ES-I3 (cell line): ENCODE results near the gene OBP2A.
"Not testable (repeated sequence)": the region's sequence is repeated elsewhere in the genome, so short reads cannot be mapped to it uniquely, and the experiment has no call there.

Experiments
- H3K36me3 ChIP-seq: 2 replicates; pipeline ENCODE4 v1.6.1; 2013; ENCODE audit warnings: mild to moderate bottlenecking, low read length, control low read depth, moderate library complexity; ENCODE audit not compliant: insufficient read depth
- H3K4me1 ChIP-seq: 2 replicates; pipeline ENCODE4 v1.6.1; 2013; ENCODE audit warnings: mild to moderate bottlenecking, control low read depth, low read length; ENCODE audit not compliant: insufficient read depth
- H3K9ac ChIP-seq: 2 replicates; pipeline ENCODE4 v1.6.1; 2013; ENCODE audit warnings: low read depth, mild to moderate bottlenecking, low read length, moderate library complexity
- H3K9me3 ChIP-seq: 2 replicates; pipeline ENCODE4 v1.6.1; 2013; ENCODE audit warnings: mild to moderate bottlenecking, low read length, moderate library complexity; ENCODE audit not compliant: control insufficient read depth, insufficient read depth

The OBP2A gene

GRCh38 chr9:135547756-135548736 is 2.1 kb downstream of the OBP2A start:
- Histone ChIP-seq H3K9me3 (no peaks in the 10 kb centered on the region), H3K36me3 (no peaks in the 10 kb centered on the region), H3K9ac (no peak overlapping the region), H3K4me1 (no peaks in the 10 kb centered on the region)

GRCh38 chr9:135549478-135550343 is 3.8 kb downstream of the OBP2A start:
- not testable (repeated sequence) for H3K4me1 ChIP-seq, H3K9ac ChIP-seq, H3K9me3 ChIP-seq, H3K36me3 ChIP-seq

- Histone ChIP-seq H3K9ac (no peak overlapping the region), H3K4me1 (no peaks in the 10 kb centered on the region), H3K36me3 (no peaks in the 10 kb centered on the region), H3K9me3 (no peaks in the 10 kb centered on the region)
Observed at GRCh38 chr9:135550344-135550918, 4.5 kb downstream of the OBP2A start.

GRCh38 chr9:135551031-135551430 is 5.1 kb downstream of the OBP2A start:
- Histone ChIP-seq H3K4me1 (no peaks in the 10 kb centered on the region), H3K9me3 (no peaks in the 10 kb centered on the region), H3K9ac (no peak overlapping the region), H3K36me3 (no peaks in the 10 kb centered on the region)

GRCh38 chr9:135551456-135551855 is 5.5 kb downstream of the OBP2A start:
- Histone ChIP-seq H3K36me3 (no peaks in the 10 kb centered on the region), H3K9ac (no peak overlapping the region), H3K9me3 (no peaks in the 10 kb centered on the region), H3K4me1 (no peaks in the 10 kb centered on the region)

GRCh38 chr9:135552021-135552697 is 6.2 kb downstream of the OBP2A start:
- Histone ChIP-seq H3K9me3 (no peaks in the 10 kb centered on the region), H3K4me1 (no peaks in the 10 kb centered on the region), H3K9ac (no peak overlapping the region), H3K36me3 (no peaks in the 10 kb centered on the region)

GRCh38 chr9:135552698-135553171 is 6.8 kb downstream of the OBP2A start:
- Histone ChIP-seq H3K9me3 (no peaks in the 10 kb centered on the region), H3K9ac (no peak overlapping the region), H3K4me1 (no peaks in the 10 kb centered on the region), H3K36me3 (no peaks in the 10 kb centered on the region)

GRCh38 chr9:135554718-135555117 is 8.8 kb downstream of the OBP2A start:
- H3K4me1 ChIP-seq, result no peaks in the 10 kb centered on the region
- H3K36me3 ChIP-seq, result no peaks in the 10 kb centered on the region
- no peaks in the 10 kb centered on the region for H3K9me3 ChIP-seq
- H3K9ac ChIP-seq, result no peak overlapping the region

- no peaks in the 10 kb centered on the region for H3K9me3 ChIP-seq
- H3K9ac ChIP-seq, result no peak overlapping the region
- no peaks in the 10 kb centered on the region for H3K36me3 ChIP-seq
- no peaks in the 10 kb centered on the region for H3K4me1 ChIP-seq
Observed at GRCh38 chr9:135555203-135555602, 9.3 kb downstream of the OBP2A start.

- Histone ChIP-seq H3K9ac (no peak overlapping the region), H3K36me3 (no peaks in the 10 kb centered on the region), H3K4me1 (no peaks in the 10 kb centered on the region), H3K9me3 (no peaks in the 10 kb centered on the region)
Observed at GRCh38 chr9:135555910-135556309, 10.0 kb downstream of the OBP2A start.

- H3K9me3 ChIP-seq, result no peaks in the 10 kb centered on the region
- no peak overlapping the region for H3K9ac ChIP-seq
- no peaks in the 10 kb centered on the region for H3K36me3 ChIP-seq
- H3K4me1 ChIP-seq, result no peaks in the 10 kb centered on the region
Observed at GRCh38 chr9:135559606-135560005, 13.7 kb downstream of the OBP2A start.

- no peak within 1 kb of the TSS for H3K9ac ChIP-seq
- H3K9me3 ChIP-seq, result no peaks in the 10 kb centered on the region
- H3K4me1 ChIP-seq, result no peaks in the 10 kb centered on the region
- no peaks in the 10 kb centered on the region for H3K36me3 ChIP-seq
Observed at GRCh38 chr9:135561391-135562234, 15.7 kb downstream of the OBP2A start, which contains the start of gene PAEP. TSS of gene PAEP (plus strand) at chr9:135561756.

GRCh38 chr9:135562235-135562745 is 16.4 kb downstream of the OBP2A start:
- Histone ChIP-seq H3K9ac (no peak overlapping the region), H3K36me3 (no peaks in the 10 kb centered on the region), H3K9me3 (no peaks in the 10 kb centered on the region), H3K4me1 (no peaks in the 10 kb centered on the region)
